HG03575 (cell line): ENCODE results near the gene SMAD9.

Experiments
- ATAC-seq: cut with Tn5 transposase; IDR thresholded peaks from one replicate; pipeline ENCODE4 v1.9.1; 2021; ENCODE audit not compliant: unreplicated experiment, insufficient number of reproducible peaks, low FRiP score; ENCODE audit errors: extremely low read depth

SMAD9 gene

GRCh38 chr13:36919833-36920615, at the start of gene SMAD9:
SMAD9 (minus strand) TSS chr13:36920238; CDS start chr13:36879689, 40,549 bp downstream.
- no peak for ATAC-seq

- no peak for ATAC-seq
Observed at GRCh38 chr13:36966404-36966803, 46.4 kb upstream of the SMAD9 start.

GRCh38 chr13:36965767-36966166, 45.7 kb upstream of the SMAD9 start:
- no peak for ATAC-seq

GRCh38 chr13:36959456-36960116, 39.5 kb upstream of the SMAD9 start:
- ATAC-seq: no peak

- no peak for ATAC-seq
Observed at GRCh38 chr13:36954542-36954941, 34.5 kb upstream of the SMAD9 start.

GRCh38 chr13:36950920-36951319, 30.9 kb upstream of the SMAD9 start:
- no peak for ATAC-seq

- ATAC-seq: no peak
Observed at GRCh38 chr13:36950330-36950729, 30.3 kb upstream of the SMAD9 start.

- ATAC-seq: no peak
Observed at GRCh38 chr13:36945078-36945477, 25.0 kb upstream of the SMAD9 start.

GRCh38 chr13:36925603-36926002, 5.6 kb upstream of the SMAD9 start:
- no peak for ATAC-seq

- no peak for ATAC-seq
Observed at GRCh38 chr13:36924001-36924400, 4.0 kb upstream of the SMAD9 start.

- ATAC-seq: no peak
Observed at GRCh38 chr13:36921631-36922301, 1.7 kb upstream of the SMAD9 start.

GRCh38 chr13:36920616-36921185, 663 bp upstream of the SMAD9 start:
- no peak for ATAC-seq

GRCh38 chr13:36919171-36919832, 736 bp downstream of the SMAD9 start:
- ATAC-seq: no peak

GRCh38 chr13:36918246-36919131, 1.5 kb downstream of the SMAD9 start:
- ATAC-seq: no peak

GRCh38 chr13:36917311-36917710, 2.7 kb downstream of the SMAD9 start:
- ATAC-seq: no peak

- no peak for ATAC-seq
Observed at GRCh38 chr13:36915896-36916640, 4.0 kb downstream of the SMAD9 start.

GRCh38 chr13:36915106-36915505, 4.9 kb downstream of the SMAD9 start:
- no peak for ATAC-seq

- ATAC-seq: no peak
Observed at GRCh38 chr13:36914648-36915047, 5.4 kb downstream of the SMAD9 start.
